DND-41 (cell line): ENCODE data around the gene ASTN1.

Experiments used
- ATAC-seq: fragments of 200-7000 bp; cut with Tn5 transposase; 3 replicates; pipeline ENCODE4 v1.9.1; 2021; ENCODE audit warnings: low read depth; ENCODE audit not compliant: insufficient read depth
- DNase-seq: peaks from one replicate; pipeline ENCODE4 v3.0.0-alpha.2; 2020
- H2AFZ ChIP-seq: 2 replicates; pipeline ENCODE4 v1.6.0; 2012; ENCODE audit warnings: low read depth, low read length
- H3K27ac ChIP-seq: 2 replicates; pipeline ENCODE4 v1.5.1; 2012; ENCODE audit warnings: low read length, inconsistent platforms
- H3K27me3 ChIP-seq: fragments of 200-600 bp; sonication (generic); 2 replicates; pipeline ENCODE4 v1.6.0; 2012; ENCODE audit warnings: low read length, mild to moderate bottlenecking, inconsistent platforms; ENCODE audit not compliant: insufficient read depth, poor library complexity
- H3K36me3 ChIP-seq: 2 replicates; pipeline ENCODE4 v1.5.1; 2012; ENCODE audit warnings: low read length, inconsistent platforms; ENCODE audit not compliant: insufficient read depth
- H3K4me1 ChIP-seq: 2 replicates; pipeline ENCODE4 v1.5.1; 2012; ENCODE audit warnings: mild to moderate bottlenecking, low read length; ENCODE audit not compliant: insufficient read depth
- H3K4me2 ChIP-seq: 2 replicates; pipeline ENCODE4 v1.6.0; 2012; ENCODE audit warnings: mild to moderate bottlenecking, moderate library complexity, low read length, inconsistent platforms; ENCODE audit not compliant: insufficient read depth
- H3K4me3 ChIP-seq, 2 experiments: fragments of 200-600 bp in 1 of 2; shearing (Covaris generic) in 1 of 2; 2 replicates each; pipeline ENCODE4 v1.5.1; 2012 to 2016; ENCODE audit warnings: inconsistent platforms in 2 of 2, low read length in 2 of 2, mild to moderate bottlenecking in 2 of 2, low read depth in 1 of 2, moderate library complexity in 1 of 2
- H3K79me2 ChIP-seq: 2 replicates; pipeline ENCODE4 v1.6.0; 2012; ENCODE audit warnings: low read length, inconsistent platforms; ENCODE audit not compliant: insufficient read depth
- H3K9ac ChIP-seq: 2 replicates; pipeline ENCODE4 v1.6.0; 2012; ENCODE audit warnings: low read depth, mild to moderate bottlenecking, inconsistent platforms, low read length, moderate library complexity
- H3K9me3 ChIP-seq: 2 replicates; pipeline ENCODE4 v1.5.1; 2012; ENCODE audit warnings: low read length, moderate library complexity, mild to moderate bottlenecking, inconsistent platforms; ENCODE audit not compliant: insufficient read depth, severe bottlenecking
- H4K20me1 ChIP-seq: 2 replicates; pipeline ENCODE4 v1.6.0; 2012; ENCODE audit warnings: low read length; ENCODE audit not compliant: insufficient read depth
- EZH2 ChIP-seq: IDR thresholded peaks from 3 replicates; pipeline ENCODE4 v1.6.1; 2012; ENCODE audit warnings: borderline replicate concordance, low read depth, mild to moderate bottlenecking, moderate library complexity, low read length, inconsistent platforms; ENCODE audit not compliant: severe bottlenecking
- TF ChIP-seq, protein P1 (sequence below): IDR thresholded peaks from 2 replicates; pipeline ENCODE4 v1.5.1; 2012; ENCODE audit warnings: borderline replicate concordance, low read length, moderate library complexity, mild to moderate bottlenecking; ENCODE audit not compliant: poor library complexity, severe bottlenecking; ENCODE audit errors: extremely low read depth

ASTN1 gene

DNA sequence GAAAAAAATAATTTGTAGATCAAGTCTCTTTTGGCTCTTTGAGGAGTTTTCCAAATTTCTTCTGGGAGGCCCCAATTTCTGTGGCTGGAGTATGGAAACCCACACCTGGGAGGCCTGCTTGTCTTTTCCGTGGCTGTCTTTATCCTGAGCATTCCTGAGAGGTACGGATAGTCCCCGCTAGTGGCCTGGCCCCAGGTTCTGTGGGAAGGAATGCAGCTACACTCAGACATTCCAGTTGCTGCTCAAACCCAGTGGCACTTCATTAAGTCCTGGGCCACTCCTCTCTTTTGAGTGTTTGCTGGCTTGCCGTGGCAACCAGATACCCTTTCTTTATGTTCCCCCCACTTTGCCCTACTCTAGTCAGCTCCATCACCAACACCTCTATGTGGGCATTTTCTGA is 310.4 kb downstream of the ASTN1 start:
- Histone ChIP-seq H3K4me3 (no peak overlapping the region), H3K9me3 (no peaks in the 10 kb centered on the region), H3K27me3 (peaks cover 6% of the 10 kb centered on the region), H4K20me1 (no peaks in the 10 kb centered on the region), H3K36me3 (no peaks in the 10 kb centered on the region), H2AFZ (no peak overlapping the region), H3K4me1 (no peaks in the 10 kb centered on the region), H3K79me2 (no peaks in the 10 kb centered on the region), H3K4me2 (no peak overlapping the region), H3K9ac (no peak overlapping the region), H3K27ac (no peak overlapping the region)
- DNase-seq (no peak), ATAC-seq (no peak)
- TF ChIP-seq, protein P1, sequence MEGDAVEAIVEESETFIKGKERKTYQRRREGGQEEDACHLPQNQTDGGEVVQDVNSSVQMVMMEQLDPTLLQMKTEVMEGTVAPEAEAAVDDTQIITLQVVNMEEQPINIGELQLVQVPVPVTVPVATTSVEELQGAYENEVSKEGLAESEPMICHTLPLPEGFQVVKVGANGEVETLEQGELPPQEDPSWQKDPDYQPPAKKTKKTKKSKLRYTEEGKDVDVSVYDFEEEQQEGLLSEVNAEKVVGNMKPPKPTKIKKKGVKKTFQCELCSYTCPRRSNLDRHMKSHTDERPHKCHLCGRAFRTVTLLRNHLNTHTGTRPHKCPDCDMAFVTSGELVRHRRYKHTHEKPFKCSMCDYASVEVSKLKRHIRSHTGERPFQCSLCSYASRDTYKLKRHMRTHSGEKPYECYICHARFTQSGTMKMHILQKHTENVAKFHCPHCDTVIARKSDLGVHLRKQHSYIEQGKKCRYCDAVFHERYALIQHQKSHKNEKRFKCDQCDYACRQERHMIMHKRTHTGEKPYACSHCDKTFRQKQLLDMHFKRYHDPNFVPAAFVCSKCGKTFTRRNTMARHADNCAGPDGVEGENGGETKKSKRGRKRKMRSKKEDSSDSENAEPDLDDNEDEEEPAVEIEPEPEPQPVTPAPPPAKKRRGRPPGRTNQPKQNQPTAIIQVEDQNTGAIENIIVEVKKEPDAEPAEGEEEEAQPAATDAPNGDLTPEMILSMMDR, result no peak
- TF ChIP-seq EZH2, result no peak

DNA sequence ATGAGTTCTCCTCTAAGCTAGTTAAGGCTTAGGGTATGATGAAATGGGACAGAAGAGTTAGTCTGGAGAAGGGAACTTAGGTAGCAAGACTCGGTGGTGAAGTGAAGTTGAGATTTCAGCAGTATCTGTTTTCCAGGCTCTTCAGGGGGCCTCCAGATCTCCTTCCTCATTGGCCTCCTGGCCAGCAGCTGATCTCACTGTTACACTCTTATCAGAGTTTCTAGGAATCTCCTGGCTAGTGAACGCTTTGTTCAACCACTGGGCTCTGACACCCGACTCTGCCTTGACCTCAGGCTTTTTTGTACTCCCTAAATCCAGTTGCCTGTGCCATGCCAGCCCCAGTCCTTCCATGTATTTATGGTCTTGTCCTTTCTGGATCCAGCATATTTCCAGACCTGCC is 311.0 kb downstream of the ASTN1 start:
- H3K79me2 ChIP-seq, result no peaks in the 10 kb centered on the region
- ATAC-seq (no peak), DNase-seq (no peak)
- no peak for TF ChIP-seq EZH2
- TF ChIP-seq, protein P1, result no peak
- no peaks in the 10 kb centered on the region for H3K9me3 ChIP-seq
- no peaks in the 10 kb centered on the region for H3K4me1 ChIP-seq
- no peak overlapping the region for H3K4me3 ChIP-seq
- H2AFZ ChIP-seq, result no peak overlapping the region
- no peak overlapping the region for H3K9ac ChIP-seq
- H4K20me1 ChIP-seq, result no peaks in the 10 kb centered on the region
- H3K27ac ChIP-seq, result no peak overlapping the region
- H3K4me2 ChIP-seq, result no peak overlapping the region
- no peaks in the 10 kb centered on the region for H3K36me3 ChIP-seq
- peaks cover 6% of the 10 kb centered on the region for H3K27me3 ChIP-seq

DNA sequence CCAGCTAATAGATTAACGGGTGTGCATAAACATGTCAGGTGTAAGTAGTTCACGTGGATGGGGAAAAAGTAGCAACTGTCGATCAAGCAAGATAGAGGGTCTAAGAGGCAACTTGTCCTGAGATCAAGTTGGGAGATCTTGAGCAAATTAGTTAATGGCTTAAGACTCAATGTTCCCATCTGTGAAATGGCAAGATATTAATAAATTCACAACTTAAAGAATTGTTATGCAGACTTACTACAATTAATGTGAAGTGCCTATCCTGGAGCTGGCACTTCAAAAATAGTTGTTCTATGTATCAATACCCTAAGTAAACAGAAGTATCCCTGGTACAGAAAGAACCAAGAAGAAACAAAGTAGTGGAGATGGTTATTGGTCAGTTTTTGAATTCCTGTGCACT is 312.4 kb downstream of the ASTN1 start:
- no peaks in the 10 kb centered on the region for H3K79me2 ChIP-seq
- peaks cover 6% of the 10 kb centered on the region for H3K27me3 ChIP-seq
- TF ChIP-seq, protein P1, result no peak
- no peak for TF ChIP-seq EZH2
- no peak overlapping the region for H3K9ac ChIP-seq
- no peak overlapping the region for H3K27ac ChIP-seq
- DNase-seq (no peak), ATAC-seq (no peak)
- H4K20me1 ChIP-seq, result no peaks in the 10 kb centered on the region
- H3K9me3 ChIP-seq, result no peaks in the 10 kb centered on the region
- H3K4me3 ChIP-seq, result no peak overlapping the region
- H3K36me3 ChIP-seq, result no peaks in the 10 kb centered on the region
- no peak overlapping the region for H2AFZ ChIP-seq
- no peak overlapping the region for H3K4me2 ChIP-seq
- no peaks in the 10 kb centered on the region for H3K4me1 ChIP-seq

DNA sequence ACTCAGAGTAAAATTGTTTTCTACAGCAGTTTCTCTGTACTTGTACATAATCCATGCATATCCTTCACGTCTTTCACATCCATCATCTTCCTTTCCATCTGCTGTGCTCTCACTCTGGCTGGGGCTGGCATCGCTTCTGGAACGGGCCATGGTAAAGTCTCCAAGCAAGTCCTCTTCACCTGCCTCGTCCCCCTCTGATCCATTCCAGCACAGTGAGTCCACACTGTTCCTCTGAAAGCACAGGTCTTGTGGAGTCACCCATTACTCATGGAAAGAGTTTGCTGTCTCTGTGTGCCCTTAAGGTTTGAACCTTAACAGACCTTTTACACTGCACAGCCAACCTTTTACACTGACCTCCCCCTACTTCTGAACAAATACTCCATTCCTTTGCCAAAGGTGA is 313.6 kb downstream of the ASTN1 start:
- Histone ChIP-seq H3K9ac (no peak overlapping the region), H3K27ac (no peak overlapping the region), H3K27me3 (peaks cover 6% of the 10 kb centered on the region), H3K79me2 (no peaks in the 10 kb centered on the region), H3K4me1 (no peaks in the 10 kb centered on the region), H3K36me3 (no peaks in the 10 kb centered on the region), H3K4me3 (no peak overlapping the region), H3K4me2 (no peak overlapping the region), H4K20me1 (no peaks in the 10 kb centered on the region), H2AFZ (no peak overlapping the region), H3K9me3 (no peaks in the 10 kb centered on the region)
- DNase-seq (no peak), ATAC-seq (no peak)
- TF ChIP-seq EZH2, result no peak
- TF ChIP-seq, protein P1, result no peak
